ENCODE data around the gene ADGRB3. TPM values are rescaled to one million over a fixed set of nuclear protein-coding genes. Genes with fewer than 3 reads are reported as not detected.

ADGRB3 gene
- total RNA-seq, 1 donor from 2014 or later: 1.5 TPM

DNA sequence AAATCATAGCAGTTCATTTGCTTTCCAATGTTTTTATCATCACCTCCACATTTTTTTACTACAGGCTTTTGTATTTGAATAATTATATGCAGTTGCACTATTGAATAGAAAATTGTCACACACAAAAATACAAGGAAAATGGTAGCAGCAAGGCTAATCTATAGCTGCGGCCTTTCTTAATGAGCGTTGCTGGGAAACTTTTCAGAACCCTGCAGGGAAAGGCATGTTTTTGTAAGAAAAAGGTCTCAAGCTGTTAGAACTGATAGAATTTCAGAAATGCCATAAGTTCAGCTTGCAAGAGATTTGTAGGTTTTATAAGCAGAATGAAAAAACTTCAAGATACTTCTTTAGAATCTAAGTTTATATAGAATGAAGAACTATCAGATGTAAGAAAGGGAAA is 625.9 kb downstream of the ADGRB3 start:
- H3K4me1 ChIP-seq: no peaks in the 10 kb centered on the region
- DNase-seq: no peak
- H3K36me3 ChIP-seq: no peaks in the 10 kb centered on the region
- TF ChIP-seq, protein P1, sequence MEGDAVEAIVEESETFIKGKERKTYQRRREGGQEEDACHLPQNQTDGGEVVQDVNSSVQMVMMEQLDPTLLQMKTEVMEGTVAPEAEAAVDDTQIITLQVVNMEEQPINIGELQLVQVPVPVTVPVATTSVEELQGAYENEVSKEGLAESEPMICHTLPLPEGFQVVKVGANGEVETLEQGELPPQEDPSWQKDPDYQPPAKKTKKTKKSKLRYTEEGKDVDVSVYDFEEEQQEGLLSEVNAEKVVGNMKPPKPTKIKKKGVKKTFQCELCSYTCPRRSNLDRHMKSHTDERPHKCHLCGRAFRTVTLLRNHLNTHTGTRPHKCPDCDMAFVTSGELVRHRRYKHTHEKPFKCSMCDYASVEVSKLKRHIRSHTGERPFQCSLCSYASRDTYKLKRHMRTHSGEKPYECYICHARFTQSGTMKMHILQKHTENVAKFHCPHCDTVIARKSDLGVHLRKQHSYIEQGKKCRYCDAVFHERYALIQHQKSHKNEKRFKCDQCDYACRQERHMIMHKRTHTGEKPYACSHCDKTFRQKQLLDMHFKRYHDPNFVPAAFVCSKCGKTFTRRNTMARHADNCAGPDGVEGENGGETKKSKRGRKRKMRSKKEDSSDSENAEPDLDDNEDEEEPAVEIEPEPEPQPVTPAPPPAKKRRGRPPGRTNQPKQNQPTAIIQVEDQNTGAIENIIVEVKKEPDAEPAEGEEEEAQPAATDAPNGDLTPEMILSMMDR (IDR thresholded peaks at IDR 0.05; ENCODE audit: borderline replicate concordance): no peak
- H3K9me3 ChIP-seq (replicated peaks): no peaks in the 10 kb centered on the region
- no peak overlapping the region for H3K4me3 ChIP-seq
- intact Hi-C loops (cut with micrococcal nuclease): no loop called here
- H3K27ac ChIP-seq (replicated peaks): no peak overlapping the region
- no peaks in the 10 kb centered on the region for H3K27me3 ChIP-seq (ENCODE audit: low read depth)

DNA sequence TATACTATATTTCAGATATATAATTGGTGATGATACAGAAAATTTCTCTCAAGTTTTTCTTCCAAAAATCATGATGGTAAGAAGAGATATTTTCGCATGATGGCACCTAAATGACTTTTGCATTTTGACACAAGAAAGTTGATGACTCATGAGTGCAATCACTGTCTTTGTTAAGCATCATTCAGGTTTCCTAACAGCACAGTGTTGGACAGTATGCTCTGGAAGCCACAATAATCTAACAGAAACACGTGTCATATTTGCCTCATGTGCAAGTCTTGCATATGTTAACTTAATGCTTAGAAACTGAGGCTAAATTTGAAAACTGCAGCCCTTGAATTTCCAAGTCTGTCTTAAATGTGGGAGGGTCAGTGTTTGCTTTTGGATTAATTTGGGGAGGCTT is 628.2 kb downstream of the ADGRB3 start:
- Histone ChIP-seq H3K4me1 (no peaks in the 10 kb centered on the region), H3K27ac (replicated peaks) (no peak overlapping the region), H3K27me3 (ENCODE audit: low read depth) (no peaks in the 10 kb centered on the region), H3K4me3 (no peak overlapping the region), H3K36me3 (no peaks in the 10 kb centered on the region), H3K9me3 (replicated peaks) (no peaks in the 10 kb centered on the region)
- intact Hi-C loops (cut with micrococcal nuclease): no loop called here
- TF ChIP-seq, protein P1 (IDR thresholded peaks at IDR 0.05; ENCODE audit: borderline replicate concordance): no peak
- DNase-seq: no peak

DNA sequence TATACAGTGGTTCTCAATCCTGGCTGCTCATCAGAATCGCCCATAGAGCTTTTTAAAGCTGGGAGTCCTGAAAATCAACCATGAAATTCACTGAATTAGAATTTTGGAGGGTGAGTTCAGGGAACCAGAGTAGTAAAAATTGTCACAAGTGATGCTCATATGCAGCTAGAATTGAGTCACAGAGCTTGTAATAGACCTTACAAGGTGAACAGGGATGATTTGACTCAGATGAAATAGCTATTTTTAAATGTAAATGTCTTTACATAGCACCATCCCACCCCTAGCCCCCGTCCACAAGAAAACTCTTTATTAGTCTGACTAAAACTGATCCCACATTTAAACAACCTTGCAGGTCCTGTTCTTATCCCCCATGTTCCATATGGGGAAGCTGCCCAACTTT is 630.0 kb downstream of the ADGRB3 start:
- no peaks in the 10 kb centered on the region for H3K27me3 ChIP-seq (ENCODE audit: low read depth)
- H3K9me3 ChIP-seq (replicated peaks): no peaks in the 10 kb centered on the region
- no peak overlapping the region for H3K4me3 ChIP-seq
- H3K27ac ChIP-seq (replicated peaks): no peak overlapping the region
- H3K36me3 ChIP-seq: no peaks in the 10 kb centered on the region
- intact Hi-C loops (cut with micrococcal nuclease): no loop called here
- no peak for DNase-seq
- no peaks in the 10 kb centered on the region for H3K4me1 ChIP-seq
- TF ChIP-seq, protein P1 (IDR thresholded peaks at IDR 0.05; ENCODE audit: borderline replicate concordance): no peak

DNA sequence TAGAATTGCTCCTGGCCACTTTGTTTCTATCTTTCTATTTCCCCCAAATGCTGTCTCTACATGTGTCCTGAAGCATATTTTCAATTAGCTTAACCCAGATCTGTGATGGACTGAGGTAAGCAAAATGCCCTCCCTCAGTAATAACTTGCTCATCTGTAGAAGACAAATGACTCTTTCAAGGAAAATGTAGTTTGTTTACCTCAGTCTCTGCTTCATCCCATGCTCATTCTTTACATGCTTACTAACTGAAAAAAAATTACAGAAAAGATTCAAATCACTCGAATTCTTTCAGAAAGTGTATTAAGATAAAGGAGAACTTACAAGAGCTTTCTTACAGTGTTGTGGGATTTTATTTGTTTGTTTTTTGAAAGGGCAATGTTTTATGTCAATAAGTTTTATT is 630.6 kb downstream of the ADGRB3 start:
- Histone ChIP-seq H3K27me3 (ENCODE audit: low read depth) (no peaks in the 10 kb centered on the region), H3K36me3 (no peaks in the 10 kb centered on the region), H3K9me3 (replicated peaks) (no peaks in the 10 kb centered on the region), H3K27ac (replicated peaks) (no peak overlapping the region), H3K4me1 (no peaks in the 10 kb centered on the region), H3K4me3 (no peak overlapping the region)
- TF ChIP-seq, protein P1 (IDR thresholded peaks at IDR 0.05; ENCODE audit: borderline replicate concordance): no peak
- no peak for DNase-seq
- intact Hi-C loops (cut with micrococcal nuclease): no loop called here

DNA sequence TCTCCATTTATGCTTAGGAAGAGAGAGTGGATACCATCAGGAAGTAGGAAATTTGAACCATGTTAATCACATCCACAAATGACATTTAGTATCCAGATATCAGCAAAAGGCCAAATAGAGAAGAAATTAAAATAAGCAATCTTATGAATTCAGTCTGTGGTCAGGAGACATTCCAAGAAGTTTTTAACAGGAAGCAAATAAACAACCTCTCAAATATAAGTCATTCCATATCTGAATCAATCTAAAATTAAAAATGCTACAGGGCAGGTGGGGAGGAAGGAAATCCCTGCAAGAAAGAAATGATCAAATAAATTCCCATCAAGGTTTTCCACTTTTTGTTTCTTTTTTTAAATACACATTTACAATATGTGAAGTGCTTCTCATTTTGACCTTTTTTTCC is 641.1 kb downstream of the ADGRB3 start:
- H3K27me3 ChIP-seq (ENCODE audit: low read depth): no peaks in the 10 kb centered on the region
- no peak overlapping the region for H3K27ac ChIP-seq (replicated peaks)
- intact Hi-C loops (cut with micrococcal nuclease): no loop called here
- no peaks in the 10 kb centered on the region for H3K9me3 ChIP-seq (replicated peaks)
- no peaks in the 10 kb centered on the region for H3K36me3 ChIP-seq
- DNase-seq: no peak
- TF ChIP-seq, protein P1 (IDR thresholded peaks at IDR 0.05; ENCODE audit: borderline replicate concordance): no peak
- no peaks in the 10 kb centered on the region for H3K4me1 ChIP-seq
- H3K4me3 ChIP-seq: no peak overlapping the region

DNA sequence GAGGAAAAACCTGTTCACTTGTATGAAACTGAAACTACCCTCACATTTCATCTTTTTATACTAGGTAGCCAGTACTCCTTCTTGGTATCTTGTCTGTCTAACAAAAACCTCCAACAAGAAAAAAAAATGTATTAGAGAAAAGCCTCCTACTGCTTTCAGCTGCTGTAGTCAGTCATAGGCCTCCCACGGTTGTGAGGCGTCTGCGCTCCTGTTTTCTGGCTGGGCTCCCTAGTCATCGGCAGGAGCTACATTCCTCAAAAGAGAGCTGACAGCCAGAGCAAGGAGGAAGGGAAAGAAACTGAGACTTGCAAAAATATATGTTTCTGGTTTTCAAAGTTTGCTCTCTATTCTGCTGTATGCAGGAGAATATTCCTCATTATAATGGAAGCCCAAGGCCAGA is 644.7 kb downstream of the ADGRB3 start:
- no peaks in the 10 kb centered on the region for H3K36me3 ChIP-seq
- TF ChIP-seq, protein P1 (IDR thresholded peaks at IDR 0.05; ENCODE audit: borderline replicate concordance): no peak
- H3K4me1 ChIP-seq: no peaks in the 10 kb centered on the region
- H3K27me3 ChIP-seq (ENCODE audit: low read depth): no peaks in the 10 kb centered on the region
- no peaks in the 10 kb centered on the region for H3K9me3 ChIP-seq (replicated peaks)
- H3K27ac ChIP-seq (replicated peaks): no peak overlapping the region
- peak; percentile 17 for DNase-seq
- H3K4me3 ChIP-seq: no peak overlapping the region
- intact Hi-C loops (cut with micrococcal nuclease): no loop called here
